ENCODE data around the gene ST3GAL3. TPM values are rescaled to one million over a fixed set of nuclear protein-coding genes. Genes with fewer than 3 reads are reported as not detected.

ST3GAL3 gene
- total RNA-seq, 1 donor: 16.8 TPM

- no peak overlapping the region for H3K4me3 ChIP-seq (ENCODE audit: low read depth, low read length)
- DNase-seq (ENCODE audit: low read depth): peak; percentile 17
- no peak for TF ChIP-seq CTCF (IDR thresholded peaks at IDR 0.05; ENCODE audit: insufficient read depth, low read depth, low read length)
Observed at GRCh38 chr1:43781574-43781973, 74.2 kb downstream of the ST3GAL3 start.

- no peak for TF ChIP-seq CTCF (IDR thresholded peaks at IDR 0.05; ENCODE audit: insufficient read depth, low read depth, low read length)
- DNase-seq (ENCODE audit: low read depth): no peak
- no peak overlapping the region for H3K4me3 ChIP-seq (ENCODE audit: low read depth, low read length)
Observed at GRCh38 chr1:43783096-43783670, 75.8 kb downstream of the ST3GAL3 start.

GRCh38 chr1:43783671-43784205 is 76.4 kb downstream of the ST3GAL3 start:
- DNase-seq (ENCODE audit: low read depth): peak; percentile 34
- no peak overlapping the region for H3K4me3 ChIP-seq (ENCODE audit: low read depth, low read length)
- TF ChIP-seq CTCF (IDR thresholded peaks at IDR 0.05; ENCODE audit: insufficient read depth, low read depth, low read length): no peak

GRCh38 chr1:43786201-43786958 is 79.0 kb downstream of the ST3GAL3 start:
- DNase-seq (ENCODE audit: low read depth): peak; percentile 78
- no peak overlapping the region for H3K4me3 ChIP-seq (ENCODE audit: low read depth, low read length)
- TF ChIP-seq CTCF (IDR thresholded peaks at IDR 0.05; ENCODE audit: insufficient read depth, low read depth, low read length): no peak

- peak; percentile 83 for DNase-seq (ENCODE audit: low read depth)
- TF ChIP-seq CTCF (IDR thresholded peaks at IDR 0.05; ENCODE audit: insufficient read depth, low read depth, low read length): no peak
- no peak overlapping the region for H3K4me3 ChIP-seq (ENCODE audit: low read depth, low read length)
Observed at GRCh38 chr1:43786960-43787359, 79.6 kb downstream of the ST3GAL3 start.

GRCh38 chr1:43789604-43790550 is 82.5 kb downstream of the ST3GAL3 start:
- no peak for TF ChIP-seq CTCF (IDR thresholded peaks at IDR 0.05; ENCODE audit: insufficient read depth, low read depth, low read length)
- H3K4me3 ChIP-seq (ENCODE audit: low read depth, low read length): no peak overlapping the region
- no peak for DNase-seq (ENCODE audit: low read depth)

Data from fibroblast of villous mesenchyme (primary cell).